Smooth muscle cell (in vitro differentiated cells): ENCODE results near the gene SHLD2. TPM values are rescaled to one million over a fixed set of nuclear protein-coding genes. Genes with fewer than 3 reads are reported as not detected.
"Not testable (repeated sequence)": the region's sequence is repeated elsewhere in the genome, so short reads cannot be mapped to it uniquely, and the experiment has no call there.

Source experiments
- DNase-seq: peaks from one replicate; lab custom pipeline; 2025; ENCODE audit not compliant: unreplicated experiment; lab: John Stamatoyannopoulos, UW
- H2AFZ ChIP-seq: fragments of 200-600 bp; sonication (generic); 2 replicates; pipeline ENCODE4 v1.6.0; 2016; ENCODE audit warnings: antibody characterized with exemption, low read depth, mild to moderate bottlenecking
- H3F3A ChIP-seq: fragments of 200-600 bp; sonication (generic); 2 replicates; pipeline ENCODE4 v1.6.0; 2017; ENCODE audit warnings: antibody characterized with exemption, low read depth
- H3K27ac ChIP-seq: fragments of 200-600 bp; sonication (generic); 2 replicates; pipeline ENCODE4 v1.5.1; 2016; ENCODE audit warnings: low read depth, mild to moderate bottlenecking
- H3K27me3 ChIP-seq: fragments of 200-600 bp; sonication (generic); 2 replicates; pipeline ENCODE4 v1.6.1; 2016; ENCODE audit warnings: low read depth, mild to moderate bottlenecking
- H3K36me3 ChIP-seq: fragments of 200-600 bp; sonication (generic); 2 replicates; pipeline ENCODE4 v1.5.1; 2016; ENCODE audit warnings: low read depth
- H3K4me1 ChIP-seq: fragments of 200-600 bp; sonication (generic); 2 replicates; pipeline ENCODE4 v1.5.1; 2016; ENCODE audit warnings: low read depth
- H3K4me2 ChIP-seq: fragments of 200-600 bp; sonication (generic); 2 replicates; pipeline ENCODE4 v1.6.0; 2016; ENCODE audit warnings: mild to moderate bottlenecking
- H3K4me3 ChIP-seq: fragments of 200-600 bp; sonication (generic); 2 replicates; pipeline ENCODE4 v1.5.1; 2016; ENCODE audit warnings: mild to moderate bottlenecking
- H3K79me2 ChIP-seq: fragments of 200-600 bp; sonication (generic); 2 replicates; pipeline ENCODE4 v1.6.0; 2016; ENCODE audit warnings: low read depth, mild to moderate bottlenecking
- H3K9ac ChIP-seq: fragments of 200-600 bp; sonication (generic); 2 replicates; pipeline ENCODE4 v1.6.0; 2016; ENCODE audit warnings: low read depth
- H3K9me3 ChIP-seq: fragments of 200-600 bp; sonication (generic); replicated peaks from 2 replicates; pipeline ENCODE4 v1.5.1; 2016; ENCODE audit warnings: low read depth
- H4K20me1 ChIP-seq: fragments of 200-600 bp; sonication (generic); 2 replicates; pipeline ENCODE4 v1.6.0; 2016; ENCODE audit warnings: low read depth
- WGBS: methylation state at CpG from one replicate; pipeline ENCODE4 v1.1.7; 2016; ENCODE audit warnings: low lambda C conversion rate; 5-methylcytosine and 5-hydroxymethylcytosine counted together
- polyA plus RNA-seq: library from polyadenylated mRNA; unstranded; fragments of >200 nt; fragmentation: Nextera tagmentation; extraction: Ambion mirVana; gene quantifications from 2 replicates; pipeline ENCODE4 v1.2.1, GENCODE V29; 2016
- total RNA-seq: library from RNA; depleted of rRNA; stranded (reverse); fragments of >200 nt; gene quantifications from 2 replicates; pipeline ENCODE4 v1.2.3, GENCODE V29; 2014

Gene SHLD2
- total and polyA plus RNA-seq, 2 experiments from 2014 or later, result 10.4 to 20.0 TPM

DNA sequence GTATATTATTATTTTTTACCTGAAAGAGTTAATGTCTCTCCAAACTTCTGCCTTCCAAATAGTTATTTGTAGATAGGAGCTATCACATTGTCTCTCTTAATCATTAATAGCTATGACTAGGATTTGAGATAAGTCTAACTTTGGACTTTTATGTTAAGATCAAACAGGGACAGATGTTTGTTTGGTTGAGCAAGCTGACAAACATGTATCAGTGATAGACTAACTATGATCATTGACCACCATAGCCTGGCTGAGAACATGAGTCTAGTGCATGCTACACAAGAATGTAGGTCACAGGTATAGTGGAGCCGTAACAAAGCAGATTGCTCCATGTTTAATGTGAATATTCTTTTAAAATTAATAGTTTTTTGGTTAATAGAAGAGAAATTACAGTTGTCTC lies 76.7 kb downstream of the SHLD2 start:
- not testable (repeated sequence) for H3K79me2 ChIP-seq, H2AFZ ChIP-seq, H4K20me1 ChIP-seq, H3K4me2 ChIP-seq, H3K36me3 ChIP-seq, H3K27ac ChIP-seq, H3K4me3 ChIP-seq, H3K9ac ChIP-seq, H3F3A ChIP-seq, H3K27me3 ChIP-seq, DNase-seq, H3K4me1 ChIP-seq, H3K9me3 ChIP-seq
- 93% methylated on average over 1 of the region's 1 CpG for WGBS

DNA sequence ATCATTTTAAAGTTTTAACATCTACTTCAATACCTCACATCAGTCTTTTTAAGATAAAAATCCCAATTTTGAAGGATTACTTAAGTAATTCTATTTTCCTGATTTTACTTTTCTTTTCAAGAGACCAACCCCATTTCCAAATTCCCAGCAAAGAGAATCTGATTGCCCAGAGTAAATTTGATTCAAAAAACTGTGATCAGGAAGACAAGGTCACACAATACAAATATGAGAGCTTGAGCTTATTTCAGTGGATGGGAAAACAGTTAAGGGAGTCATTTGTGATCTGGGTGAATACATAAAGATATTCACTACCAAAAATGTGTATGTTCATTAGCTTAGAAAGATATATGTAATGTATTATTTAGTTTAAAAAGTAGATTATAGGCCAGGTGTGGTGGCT lies 77.2 kb downstream of the SHLD2 start:
- H3F3A ChIP-seq, H3K79me2 ChIP-seq, H2AFZ ChIP-seq, H3K27me3 ChIP-seq, H3K4me2 ChIP-seq, H3K4me1 ChIP-seq, H3K9ac ChIP-seq, H3K36me3 ChIP-seq, H3K4me3 ChIP-seq, H3K9me3 ChIP-seq, H3K27ac ChIP-seq, H4K20me1 ChIP-seq, DNase-seq: not testable (repeated sequence)

- not testable (repeated sequence) for H3K4me2 ChIP-seq, H3F3A ChIP-seq, H3K27ac ChIP-seq, H3K4me1 ChIP-seq, H3K9ac ChIP-seq, DNase-seq, H4K20me1 ChIP-seq, H2AFZ ChIP-seq, H3K36me3 ChIP-seq, H3K4me3 ChIP-seq, H3K27me3 ChIP-seq, H3K9me3 ChIP-seq, H3K79me2 ChIP-seq
- 97% methylated on average over 3 of the region's 3 CpGs for WGBS
Observed at GRCh38 chr10:87177587-87177986, 82.6 kb downstream of the SHLD2 start.

GRCh38 chr10:87184421-87184820 lies 89.4 kb downstream of the SHLD2 start:
- not testable (repeated sequence) for H3K9ac ChIP-seq, H3F3A ChIP-seq, H3K4me3 ChIP-seq, H3K79me2 ChIP-seq, DNase-seq, H3K9me3 ChIP-seq, H4K20me1 ChIP-seq, H3K27ac ChIP-seq, H2AFZ ChIP-seq, H3K36me3 ChIP-seq, H3K4me2 ChIP-seq, H3K4me1 ChIP-seq, H3K27me3 ChIP-seq
- WGBS, result 90% methylated on average over 6 of the region's 6 CpGs

- H3K4me1 ChIP-seq, H4K20me1 ChIP-seq, DNase-seq, H3K27ac ChIP-seq, H3K9me3 ChIP-seq, H2AFZ ChIP-seq, H3K27me3 ChIP-seq, H3K79me2 ChIP-seq, H3K9ac ChIP-seq, H3K4me2 ChIP-seq, H3K36me3 ChIP-seq, H3K4me3 ChIP-seq, H3F3A ChIP-seq: not testable (repeated sequence)
- WGBS, result 98% methylated on average over 4 of the region's 4 CpGs
Observed at GRCh38 chr10:87186016-87186415, 91.0 kb downstream of the SHLD2 start.

GRCh38 chr10:87187573-87187972 lies 92.6 kb downstream of the SHLD2 start:
- not testable (repeated sequence) for H3K4me3 ChIP-seq, H3K4me2 ChIP-seq, H3K79me2 ChIP-seq, H3K4me1 ChIP-seq, H2AFZ ChIP-seq, H3K27me3 ChIP-seq, DNase-seq, H3F3A ChIP-seq, H3K36me3 ChIP-seq, H3K9me3 ChIP-seq, H3K9ac ChIP-seq, H3K27ac ChIP-seq, H4K20me1 ChIP-seq
- WGBS, result 98% methylated on average over 3 of the region's 3 CpGs

DNA sequence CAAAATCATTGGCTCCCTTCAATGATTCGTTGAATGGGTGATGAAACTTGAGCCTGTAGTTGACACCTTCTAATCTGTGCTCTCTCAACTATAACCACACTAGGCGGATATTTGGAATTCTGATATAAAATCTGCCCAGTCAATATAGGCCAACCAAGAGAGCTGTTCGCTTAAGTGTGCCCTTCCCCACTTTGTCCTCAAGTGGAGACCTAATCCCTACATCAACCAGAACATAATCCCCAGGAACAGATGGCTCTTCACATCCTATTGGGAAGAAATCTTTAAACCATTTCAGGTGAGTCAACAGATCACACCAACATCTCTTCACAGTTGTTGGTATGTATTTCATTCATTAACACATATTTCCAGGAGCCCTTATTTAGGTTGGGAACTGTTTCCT lies 96.8 kb downstream of the SHLD2 start:
- H4K20me1 ChIP-seq, H3K36me3 ChIP-seq, H3K9me3 ChIP-seq, H3F3A ChIP-seq, H3K79me2 ChIP-seq, H3K27ac ChIP-seq, H3K4me3 ChIP-seq, DNase-seq, H3K4me2 ChIP-seq, H3K4me1 ChIP-seq, H2AFZ ChIP-seq, H3K27me3 ChIP-seq, H3K9ac ChIP-seq: not testable (repeated sequence)
- 98% methylated on average over 3 of the region's 3 CpGs for WGBS

DNA sequence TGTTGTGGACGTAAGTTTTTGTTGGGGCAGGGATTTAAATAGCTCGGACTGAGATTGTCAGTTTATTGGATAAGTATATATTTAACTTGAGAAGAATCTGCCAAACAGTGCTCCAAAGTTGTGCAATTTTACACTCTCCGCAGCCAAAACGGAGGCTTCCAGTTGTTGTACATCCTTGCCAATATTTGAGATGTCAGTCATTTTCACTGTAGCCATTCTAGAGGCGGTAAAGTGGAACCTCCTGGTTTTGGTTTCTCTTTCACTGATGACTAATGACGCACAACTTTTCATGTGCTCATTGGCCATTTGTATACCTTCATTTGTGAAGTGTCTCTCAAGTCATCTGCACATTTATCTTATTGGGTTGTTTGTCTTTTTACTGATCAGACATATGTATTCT lies 105.9 kb downstream of the SHLD2 start:
- H3F3A ChIP-seq, H3K27ac ChIP-seq, H3K4me1 ChIP-seq, H4K20me1 ChIP-seq, H3K79me2 ChIP-seq, H3K4me2 ChIP-seq, H3K9me3 ChIP-seq, H2AFZ ChIP-seq, H3K9ac ChIP-seq, H3K4me3 ChIP-seq, H3K27me3 ChIP-seq, DNase-seq, H3K36me3 ChIP-seq: not testable (repeated sequence)
- 91% methylated on average over 6 of the region's 6 CpGs for WGBS

DNA sequence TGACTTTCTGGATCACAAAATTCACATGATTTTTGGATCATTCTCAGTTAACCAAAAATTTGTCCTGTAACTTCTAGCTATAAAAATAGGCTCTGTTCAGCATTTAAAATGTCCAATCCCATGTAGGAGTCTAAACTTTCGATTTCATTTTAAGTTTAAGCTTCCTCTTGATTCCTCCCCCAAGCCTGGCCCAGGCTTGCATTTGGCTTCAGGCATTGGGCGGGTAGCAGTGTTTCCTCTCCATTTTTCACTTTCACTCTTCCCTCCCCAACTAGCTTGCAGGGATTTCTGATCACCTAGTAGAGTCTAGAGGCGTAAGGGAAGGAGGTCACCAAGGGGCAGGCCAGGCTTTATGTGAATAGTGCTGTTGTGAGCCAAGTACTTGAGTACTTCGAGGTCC lies 109.8 kb downstream of the SHLD2 start:
- not testable (repeated sequence) for H3K4me2 ChIP-seq, DNase-seq, H3K27ac ChIP-seq, H3K9ac ChIP-seq, H3F3A ChIP-seq, H4K20me1 ChIP-seq, H3K9me3 ChIP-seq, H3K27me3 ChIP-seq, H3K36me3 ChIP-seq, H3K79me2 ChIP-seq, H2AFZ ChIP-seq, H3K4me1 ChIP-seq, H3K4me3 ChIP-seq
- 70% methylated on average over 3 of the region's 4 CpGs for WGBS
